AG04450 (cell line): Measurements from ENCODE around the gene GTF3C2. TPM values are rescaled to one million over a fixed set of nuclear protein-coding genes. Genes with fewer than 3 reads are reported as not detected.
A peak's percentile ranks its signal among the peaks of the same experiment; 100 is the strongest.

Experiments used
- CTCF ChIA-PET: fragments of 300-600, 350-600 bp; formaldehyde crosslinking; extraction: SDS; loops from one replicate; lab custom pipeline; 2022; ENCODE audit warnings: antibody characterized with exemption, inconsistent platforms; lab: Charles Lee
- POLR2A ChIA-PET: fragments of 350-600 bp; formaldehyde crosslinking; extraction: SDS; loops from one replicate; lab custom pipeline; 2021; ENCODE audit warnings: antibody characterized with exemption, inconsistent platforms; lab: Yijun Ruan, JAX
- DNase-seq: peaks from one replicate; pipeline ENCODE4 v3.0.0-alpha.2; 2011; ENCODE audit warnings: low read depth, low spot score
- H3K27ac ChIP-seq: one replicate; pipeline ENCODE4 v1.5.1; 2012; ENCODE audit warnings: low read depth, low read length, control low read depth
- H3K27me3 ChIP-seq: one replicate; pipeline ENCODE4 v1.6.0; 2012; ENCODE audit warnings: low read length; ENCODE audit not compliant: control insufficient read depth, insufficient read depth
- H3K4me3 ChIP-seq: 2 replicates; pipeline ENCODE4 v1.5.1; 2011; ENCODE audit warnings: mild to moderate bottlenecking, low read depth, low read length, control low read depth
- H3K9me3 ChIP-seq: 2 replicates; pipeline ENCODE4 v1.5.1; 2012; ENCODE audit warnings: low read length; ENCODE audit not compliant: control insufficient read depth, insufficient read depth
- polyA plus RNA-seq: library from polyadenylated mRNA; depleted of rRNA; stranded (reverse); fragments of >200 nt; gene quantifications from 2 replicates; pipeline ENCODE4 v1.2.3, GENCODE V29; 2011
- TF ChIP-seq, protein P1 (sequence below): IDR thresholded peaks from 2 replicates; pipeline ENCODE4 v1.5.1; 2011; ENCODE audit warnings: low read depth, low read length, control low read depth, inconsistent platforms

Gene GTF3C2
- polyA plus RNA-seq, 1 experiment: 39.0 TPM

GRCh38 chr2:27376866-27377617 lies 20.5 kb upstream of the GTF3C2 start:
- POLR2A ChIA-PET: interaction anchor here (0.6 kb wide), 1 partner anchor 306 kb away, joined by 6 read pairs; no protein-coding TSS in a partner anchor
- TF ChIP-seq, protein P1, sequence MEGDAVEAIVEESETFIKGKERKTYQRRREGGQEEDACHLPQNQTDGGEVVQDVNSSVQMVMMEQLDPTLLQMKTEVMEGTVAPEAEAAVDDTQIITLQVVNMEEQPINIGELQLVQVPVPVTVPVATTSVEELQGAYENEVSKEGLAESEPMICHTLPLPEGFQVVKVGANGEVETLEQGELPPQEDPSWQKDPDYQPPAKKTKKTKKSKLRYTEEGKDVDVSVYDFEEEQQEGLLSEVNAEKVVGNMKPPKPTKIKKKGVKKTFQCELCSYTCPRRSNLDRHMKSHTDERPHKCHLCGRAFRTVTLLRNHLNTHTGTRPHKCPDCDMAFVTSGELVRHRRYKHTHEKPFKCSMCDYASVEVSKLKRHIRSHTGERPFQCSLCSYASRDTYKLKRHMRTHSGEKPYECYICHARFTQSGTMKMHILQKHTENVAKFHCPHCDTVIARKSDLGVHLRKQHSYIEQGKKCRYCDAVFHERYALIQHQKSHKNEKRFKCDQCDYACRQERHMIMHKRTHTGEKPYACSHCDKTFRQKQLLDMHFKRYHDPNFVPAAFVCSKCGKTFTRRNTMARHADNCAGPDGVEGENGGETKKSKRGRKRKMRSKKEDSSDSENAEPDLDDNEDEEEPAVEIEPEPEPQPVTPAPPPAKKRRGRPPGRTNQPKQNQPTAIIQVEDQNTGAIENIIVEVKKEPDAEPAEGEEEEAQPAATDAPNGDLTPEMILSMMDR: no peak
- H3K27ac ChIP-seq: peak overlapping the region; percentile 31
- no peak overlapping the region for H3K4me3 ChIP-seq
- no peak for DNase-seq
- CTCF ChIA-PET: no interaction called here
- no peaks in the 10 kb centered on the region; the same call in 1 of the 2 replicates for H3K9me3 ChIP-seq
- H3K27me3 ChIP-seq: no peaks in the 10 kb centered on the region

- no peak for DNase-seq
- Histone ChIP-seq H3K27me3 (no peaks in the 10 kb centered on the region), H3K9me3 (no peaks in the 10 kb centered on the region; the same call in 1 of the 2 replicates), H3K27ac (no peak overlapping the region), H3K4me3 (no peak overlapping the region)
- ChIA-PET CTCF (no interaction called here), POLR2A (interaction anchor here (0.6 kb wide), 1 partner anchor 306 kb away, joined by 6 read pairs; no protein-coding TSS in a partner anchor)
- TF ChIP-seq, protein P1: no peak
Measured at GRCh38 chr2:27376151-27376865, 19.7 kb upstream of the GTF3C2 start.

DNA sequence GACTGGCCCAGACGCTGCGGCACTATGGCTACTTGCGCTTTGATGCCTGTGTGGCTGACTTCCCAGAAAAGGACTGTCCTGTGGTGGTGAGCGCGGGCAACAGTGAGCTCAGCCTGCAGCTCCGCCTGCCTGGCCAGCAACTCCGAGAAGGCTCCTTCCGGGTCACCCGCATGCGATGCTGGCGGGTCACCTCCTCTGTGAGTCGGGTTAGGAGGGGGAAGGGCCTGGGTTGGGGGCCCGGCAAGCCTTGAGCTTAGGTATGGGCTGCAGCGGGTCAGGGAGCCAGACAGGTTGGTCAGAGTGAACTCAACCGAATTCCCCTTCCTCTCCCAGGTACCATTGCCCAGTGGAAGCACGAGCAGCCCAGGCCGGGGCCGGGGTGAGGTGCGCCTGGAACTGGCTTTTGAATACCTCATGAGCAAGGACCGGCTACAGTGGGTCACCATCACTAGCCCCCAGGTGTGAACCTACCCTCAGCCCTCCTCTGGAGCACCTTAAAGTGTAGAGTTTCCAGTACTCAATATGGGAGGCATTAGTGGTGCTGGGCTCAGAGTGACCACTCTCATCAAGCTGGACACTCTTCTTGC lies 19.0 kb upstream of the GTF3C2 start:
- no peaks in the 10 kb centered on the region; the same call in 1 of the 2 replicates for H3K9me3 ChIP-seq
- H3K27me3 ChIP-seq: no peaks in the 10 kb centered on the region
- H3K4me3 ChIP-seq: no peak overlapping the region
- no peak for DNase-seq
- TF ChIP-seq, protein P1: no peak
- POLR2A ChIA-PET: no interaction called here
- CTCF ChIA-PET: no interaction called here
- no peak overlapping the region for H3K27ac ChIP-seq

- POLR2A ChIA-PET: no interaction called here
- DNase-seq: no peak
- CTCF ChIA-PET: no interaction called here
- Histone ChIP-seq H3K9me3 (no peaks in the 10 kb centered on the region; the same call in 1 of the 2 replicates), H3K27me3 (no peaks in the 10 kb centered on the region), H3K27ac (no peak overlapping the region), H3K4me3 (no peak overlapping the region)
- TF ChIP-seq, protein P1: no peak
Measured at GRCh38 chr2:27373567-27373966, 17.0 kb upstream of the GTF3C2 start.
